NB4 (cell line): Measurements from ENCODE around the gene RAD51AP2.

Source experiments
- TF ChIP-seq, protein P1 (sequence below): IDR thresholded peaks from one replicate; pipeline ENCODE4 v1.5.1; 2012; ENCODE audit warnings: low read depth, low read length
- TF ChIP-seq, protein P2 (sequence below): IDR thresholded peaks from 2 replicates; pipeline ENCODE4 v1.6.1; 2011; ENCODE audit warnings: low read depth, low read length

DNA sequence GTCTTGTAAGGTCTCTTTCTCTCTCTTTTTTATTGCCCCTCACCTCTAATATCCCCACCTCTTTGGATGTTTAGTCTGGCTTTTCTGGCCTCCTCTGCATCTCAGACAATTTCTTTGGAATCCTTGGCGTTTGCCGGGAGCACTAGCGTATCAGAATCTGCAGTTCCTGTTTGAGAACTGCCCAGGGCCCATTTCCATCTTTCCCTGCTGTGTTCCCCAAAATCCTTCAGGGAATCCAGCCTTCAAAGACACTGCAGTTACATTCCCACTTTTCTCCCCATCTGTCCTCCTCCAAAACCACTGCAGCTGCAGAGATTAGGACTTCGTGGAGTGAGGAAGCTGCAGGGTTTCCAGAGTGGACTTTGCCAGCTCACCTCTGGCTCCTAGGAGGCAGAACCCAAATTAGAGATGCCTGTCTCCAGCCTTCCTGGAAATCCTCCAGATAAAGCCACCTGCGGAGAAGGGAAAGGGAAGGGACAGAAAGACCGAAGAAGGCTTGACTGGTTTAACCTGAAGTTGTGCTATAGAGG lies 25.0 kb upstream of the RAD51AP2 start:
- TF ChIP-seq, protein P1, sequence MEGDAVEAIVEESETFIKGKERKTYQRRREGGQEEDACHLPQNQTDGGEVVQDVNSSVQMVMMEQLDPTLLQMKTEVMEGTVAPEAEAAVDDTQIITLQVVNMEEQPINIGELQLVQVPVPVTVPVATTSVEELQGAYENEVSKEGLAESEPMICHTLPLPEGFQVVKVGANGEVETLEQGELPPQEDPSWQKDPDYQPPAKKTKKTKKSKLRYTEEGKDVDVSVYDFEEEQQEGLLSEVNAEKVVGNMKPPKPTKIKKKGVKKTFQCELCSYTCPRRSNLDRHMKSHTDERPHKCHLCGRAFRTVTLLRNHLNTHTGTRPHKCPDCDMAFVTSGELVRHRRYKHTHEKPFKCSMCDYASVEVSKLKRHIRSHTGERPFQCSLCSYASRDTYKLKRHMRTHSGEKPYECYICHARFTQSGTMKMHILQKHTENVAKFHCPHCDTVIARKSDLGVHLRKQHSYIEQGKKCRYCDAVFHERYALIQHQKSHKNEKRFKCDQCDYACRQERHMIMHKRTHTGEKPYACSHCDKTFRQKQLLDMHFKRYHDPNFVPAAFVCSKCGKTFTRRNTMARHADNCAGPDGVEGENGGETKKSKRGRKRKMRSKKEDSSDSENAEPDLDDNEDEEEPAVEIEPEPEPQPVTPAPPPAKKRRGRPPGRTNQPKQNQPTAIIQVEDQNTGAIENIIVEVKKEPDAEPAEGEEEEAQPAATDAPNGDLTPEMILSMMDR, result no peak
- TF ChIP-seq, protein P2, sequence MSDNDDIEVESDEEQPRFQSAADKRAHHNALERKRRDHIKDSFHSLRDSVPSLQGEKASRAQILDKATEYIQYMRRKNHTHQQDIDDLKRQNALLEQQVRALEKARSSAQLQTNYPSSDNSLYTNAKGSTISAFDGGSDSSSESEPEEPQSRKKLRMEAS, result no peak
